ENCODE data around the gene SUMO3. TPM values are rescaled to one million over a fixed set of nuclear protein-coding genes. Genes with fewer than 3 reads are reported as not detected.
A peak's percentile ranks its signal among the peaks of the same experiment; 100 is the strongest.

The SUMO3 gene
- total RNA-seq, 3 donors from 2014 or later = 68.9 to 76.9 (median 69.4) TPM

DNA sequence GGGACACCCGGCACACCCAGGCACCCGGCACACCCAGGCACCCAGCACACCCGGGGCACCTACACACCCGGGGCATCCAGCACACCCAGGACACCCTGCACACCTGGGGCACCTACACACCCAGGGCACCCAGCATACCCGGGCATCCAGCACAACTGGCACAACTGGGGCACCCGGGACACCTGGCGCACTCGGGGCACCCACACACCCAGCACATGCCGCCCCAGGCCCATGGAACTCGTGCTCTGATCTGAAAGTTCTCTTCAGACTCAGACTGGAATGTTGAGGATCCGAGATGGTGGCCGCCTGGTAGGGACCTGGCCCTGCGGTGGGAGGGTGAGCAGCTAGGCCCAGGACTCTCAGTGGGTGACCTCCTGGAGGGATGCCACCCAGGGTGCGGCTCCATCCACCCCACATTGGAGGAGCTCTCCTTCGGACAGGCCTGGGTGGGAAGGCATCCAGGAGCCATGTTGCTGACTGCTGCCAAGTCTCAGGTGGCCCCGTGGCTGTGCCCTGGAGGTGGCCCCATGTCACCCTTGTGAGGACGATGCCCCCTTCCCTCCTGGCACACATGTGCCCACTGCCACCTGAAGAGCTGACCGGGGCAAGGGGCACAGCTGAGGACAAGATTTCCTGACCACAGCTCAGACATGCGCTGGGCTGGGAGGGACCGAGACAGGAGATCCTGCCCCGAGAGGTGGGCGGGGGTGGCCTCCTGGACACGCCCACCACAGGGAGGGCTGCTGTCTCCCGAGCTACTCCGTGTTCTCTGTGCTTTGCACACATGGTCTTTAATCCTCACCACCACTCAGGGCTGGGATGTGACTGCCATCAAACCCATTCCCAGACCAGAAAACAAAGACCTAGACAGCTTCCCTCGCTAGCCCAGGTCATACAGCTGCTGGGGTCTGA, 53.3 kb downstream of the SUMO3 start:
- intact Hi-C loops (cut with DNase I, micrococcal nuclease) = no loop called here
- Histone ChIP-seq H3K9me3 (no peaks in the 10 kb centered on the region), H3K4me3 (no peak overlapping the region), H3K4me1 (ENCODE audit: low read depth) (peaks cover 10% of the 10 kb centered on the region), H3K36me3 (ENCODE audit: low read depth) (no peaks in the 10 kb centered on the region)
- TF ChIP-seq, protein P1, sequence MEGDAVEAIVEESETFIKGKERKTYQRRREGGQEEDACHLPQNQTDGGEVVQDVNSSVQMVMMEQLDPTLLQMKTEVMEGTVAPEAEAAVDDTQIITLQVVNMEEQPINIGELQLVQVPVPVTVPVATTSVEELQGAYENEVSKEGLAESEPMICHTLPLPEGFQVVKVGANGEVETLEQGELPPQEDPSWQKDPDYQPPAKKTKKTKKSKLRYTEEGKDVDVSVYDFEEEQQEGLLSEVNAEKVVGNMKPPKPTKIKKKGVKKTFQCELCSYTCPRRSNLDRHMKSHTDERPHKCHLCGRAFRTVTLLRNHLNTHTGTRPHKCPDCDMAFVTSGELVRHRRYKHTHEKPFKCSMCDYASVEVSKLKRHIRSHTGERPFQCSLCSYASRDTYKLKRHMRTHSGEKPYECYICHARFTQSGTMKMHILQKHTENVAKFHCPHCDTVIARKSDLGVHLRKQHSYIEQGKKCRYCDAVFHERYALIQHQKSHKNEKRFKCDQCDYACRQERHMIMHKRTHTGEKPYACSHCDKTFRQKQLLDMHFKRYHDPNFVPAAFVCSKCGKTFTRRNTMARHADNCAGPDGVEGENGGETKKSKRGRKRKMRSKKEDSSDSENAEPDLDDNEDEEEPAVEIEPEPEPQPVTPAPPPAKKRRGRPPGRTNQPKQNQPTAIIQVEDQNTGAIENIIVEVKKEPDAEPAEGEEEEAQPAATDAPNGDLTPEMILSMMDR (IDR thresholded peaks at IDR 0.05) = no peak
- ATAC-seq (no peak), DNase-seq (no peak)

DNA sequence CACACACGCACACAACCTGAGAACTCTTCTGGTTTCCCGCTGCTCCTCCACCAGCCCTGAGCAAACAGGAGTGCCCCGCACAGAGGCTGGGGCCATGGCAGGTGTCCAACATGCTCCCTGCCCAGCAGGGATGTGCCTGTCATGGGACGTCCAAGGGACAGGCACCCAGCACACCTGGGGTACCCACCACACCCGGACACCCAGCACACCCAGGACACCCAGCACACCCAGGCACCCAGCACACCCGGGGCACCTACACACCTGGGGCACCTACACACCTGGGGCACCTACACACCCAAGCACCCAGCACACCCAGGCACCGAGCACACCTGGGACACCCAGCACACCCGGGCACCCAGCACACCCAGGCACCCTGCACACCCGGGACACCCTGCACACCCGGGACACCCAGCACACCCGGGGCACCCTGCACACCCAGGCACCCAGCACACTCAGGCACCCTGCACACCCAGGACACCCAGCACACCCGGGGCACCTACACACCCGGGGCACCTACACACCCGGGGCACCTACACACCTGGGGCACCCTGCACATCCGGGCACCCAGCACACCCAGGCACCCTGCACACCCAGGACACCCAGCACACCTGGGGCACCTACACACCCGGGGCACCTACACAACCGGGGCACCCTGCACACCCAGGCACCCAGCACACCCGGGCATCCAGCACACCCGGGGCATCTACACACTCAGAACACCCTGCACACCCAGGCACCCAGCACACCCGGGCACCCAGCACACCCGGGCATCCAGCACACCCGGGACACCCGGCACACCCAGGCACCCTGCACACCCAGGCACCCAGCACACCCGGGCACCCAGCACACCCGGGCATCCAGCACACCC, 54.2 kb downstream of the SUMO3 start:
- Histone ChIP-seq H3K9me3 (no peaks in the 10 kb centered on the region), H3K4me3 (no peak overlapping the region), H3K4me1 (ENCODE audit: low read depth) (peaks cover 10% of the 10 kb centered on the region), H3K36me3 (ENCODE audit: low read depth) (no peaks in the 10 kb centered on the region)
- ATAC-seq (peak; percentile 11), DNase-seq (peak in 1 of 3 donors; percentile 39)
- TF ChIP-seq, protein P1 (IDR thresholded peaks at IDR 0.05) = no peak
- intact Hi-C loops (cut with DNase I, micrococcal nuclease) = no loop called here

DNA sequence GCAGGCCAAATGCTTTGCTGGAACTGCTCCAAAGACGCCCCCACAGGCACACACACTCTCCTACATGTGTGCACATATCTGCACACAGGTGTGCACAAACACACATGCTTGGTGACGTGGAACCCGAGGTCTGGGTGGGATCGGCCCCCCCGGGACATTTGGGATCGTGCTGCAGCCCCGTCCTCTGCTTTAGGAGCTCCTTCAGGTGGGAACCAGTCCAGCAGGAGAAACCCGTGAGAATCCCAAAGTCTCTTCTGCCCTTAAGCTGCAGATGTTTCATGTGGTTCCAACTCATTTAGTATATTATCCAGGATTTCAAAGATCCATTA, 54.8 kb downstream of the SUMO3 start:
- H3K4me3 ChIP-seq = no peak overlapping the region
- TF ChIP-seq, protein P1 (IDR thresholded peaks at IDR 0.05) = no peak
- ATAC-seq (no peak), DNase-seq (no peak)
- intact Hi-C loops (cut with DNase I, micrococcal nuclease) = no loop called here
- H3K9me3 ChIP-seq = no peaks in the 10 kb centered on the region
- H3K4me1 ChIP-seq (ENCODE audit: low read depth) = peaks cover 10% of the 10 kb centered on the region
- no peaks in the 10 kb centered on the region for H3K36me3 ChIP-seq (ENCODE audit: low read depth)

DNA sequence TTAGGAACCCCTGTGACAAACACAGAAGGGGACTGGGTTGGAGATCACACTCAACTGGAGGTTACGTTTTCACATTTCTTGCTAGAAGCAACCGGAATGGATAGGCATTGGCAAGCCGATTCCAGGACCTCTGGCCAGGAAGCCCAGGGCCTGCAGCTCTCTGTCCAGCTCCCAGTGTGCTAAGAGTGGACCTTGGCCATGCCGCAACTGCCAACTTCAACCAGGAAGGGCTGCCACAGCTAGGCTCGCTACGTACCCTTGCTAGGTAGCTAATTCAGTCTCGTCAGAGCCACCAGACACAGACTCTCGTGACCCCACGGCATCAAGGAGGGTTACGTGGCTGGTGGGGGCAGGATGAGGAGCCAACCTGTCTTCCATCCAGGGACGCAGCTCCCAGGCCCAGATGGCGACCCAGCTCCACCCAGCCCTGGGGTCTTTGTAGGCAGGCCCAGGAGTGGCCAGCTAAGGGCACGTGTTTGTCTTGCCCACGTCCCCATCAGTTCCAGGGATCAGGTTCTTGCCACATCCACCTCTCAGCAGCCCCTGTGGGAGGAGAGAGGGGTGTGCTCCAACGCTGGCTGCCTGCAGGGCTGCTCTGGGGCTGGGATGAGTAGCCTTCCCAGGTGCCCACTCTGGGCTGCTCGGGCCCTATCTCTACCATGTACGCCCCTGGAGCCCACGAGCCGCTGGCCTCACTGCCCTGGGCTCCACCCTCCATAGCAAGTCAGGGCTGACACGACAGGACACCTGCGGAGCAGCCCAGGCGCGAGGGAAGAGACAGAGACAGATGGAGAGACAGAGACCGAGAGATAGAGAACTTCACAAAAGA, 55.4 kb downstream of the SUMO3 start:
- Histone ChIP-seq H3K4me3 (no peak overlapping the region), H3K36me3 (ENCODE audit: low read depth) (no peaks in the 10 kb centered on the region), H3K9me3 (no peaks in the 10 kb centered on the region), H3K4me1 (ENCODE audit: low read depth) (peaks cover 10% of the 10 kb centered on the region)
- no peak for DNase-seq
- TF ChIP-seq, protein P1 (IDR thresholded peaks at IDR 0.05) = no peak
- no peak for ATAC-seq
- intact Hi-C loops (cut with DNase I, micrococcal nuclease) = no loop called here

DNA sequence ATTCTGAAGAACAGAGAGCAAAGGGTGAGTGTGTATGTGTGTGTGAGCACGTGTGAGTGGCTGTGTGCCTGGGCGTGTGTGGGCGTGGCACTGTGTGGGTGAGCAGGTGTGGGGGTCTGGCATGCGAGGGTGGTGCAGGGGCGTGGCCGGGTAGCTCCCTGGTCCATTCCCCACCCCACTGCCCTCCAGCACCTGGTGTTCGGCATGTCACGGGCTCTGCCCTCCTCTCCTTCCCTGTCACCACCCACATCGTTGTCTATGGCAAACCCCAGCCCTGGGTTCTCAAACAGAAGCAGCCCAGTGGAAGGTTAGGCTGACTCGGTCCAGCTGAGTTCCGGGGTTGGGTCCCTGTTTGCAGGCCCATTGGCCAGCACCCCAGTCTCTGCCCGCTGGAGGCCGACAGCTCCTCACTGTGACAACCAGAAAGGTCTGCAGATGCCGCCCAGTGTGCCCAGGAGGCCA, 56.1 kb downstream of the SUMO3 start:
- no peaks in the 10 kb centered on the region for H3K36me3 ChIP-seq (ENCODE audit: low read depth)
- ATAC-seq (peak; percentile 69), DNase-seq (peak in 2 of 3 donors; percentile 63 to 65)
- H3K9me3 ChIP-seq = no peaks in the 10 kb centered on the region
- TF ChIP-seq, protein P1 (IDR thresholded peaks at IDR 0.05) = no peak
- intact Hi-C loops (cut with DNase I, micrococcal nuclease) = no loop called here
- peaks cover 10% of the 10 kb centered on the region for H3K4me1 ChIP-seq (ENCODE audit: low read depth)
- H3K4me3 ChIP-seq = no peak overlapping the region
